ENCODE data around the gene LRRC36. TPM values are rescaled to one million over a fixed set of nuclear protein-coding genes. Genes with fewer than 3 reads are reported as not detected.

LRRC36 gene
- total RNA-seq, 3 donors from 2014 or later, result 0.90 to 1.5 TPM; not detected in 1

- Histone ChIP-seq H3K4me3 (no peak overlapping the region), H3K9me3 (no peaks in the 10 kb centered on the region), H3K36me3 (ENCODE audit: low read depth) (no peaks in the 10 kb centered on the region), H3K4me1 (ENCODE audit: low read depth) (peaks cover 12% of the 10 kb centered on the region)
- DNase-seq (no peak), ATAC-seq (no peak)
- no peak for TF ChIP-seq CTCF (IDR thresholded peaks at IDR 0.05)
- intact Hi-C loops (cut with DNase I, micrococcal nuclease), result loop anchor here in 1 of 2 donors (5.0 kb wide), 1 partner anchor 37 kb away; no protein-coding TSS in a partner anchor
Observed at GRCh38 chr16:67425061-67425460, 98.4 kb downstream of the LRRC36 start.

GRCh38 chr16:67425580-67425979, 99.0 kb downstream of the LRRC36 start:
- H3K9me3 ChIP-seq, result no peaks in the 10 kb centered on the region
- no peaks in the 10 kb centered on the region for H3K36me3 ChIP-seq (ENCODE audit: low read depth)
- intact Hi-C loops (cut with DNase I, micrococcal nuclease), result loop anchor here in 1 of 2 donors (5.0 kb wide), 1 partner anchor 37 kb away; no protein-coding TSS in a partner anchor
- TF ChIP-seq CTCF (IDR thresholded peaks at IDR 0.05), result no peak
- DNase-seq (no peak), ATAC-seq (no peak)
- peaks cover 12% of the 10 kb centered on the region for H3K4me1 ChIP-seq (ENCODE audit: low read depth)
- no peak overlapping the region for H3K4me3 ChIP-seq

- Histone ChIP-seq H3K36me3 (ENCODE audit: low read depth) (no peaks in the 10 kb centered on the region), H3K4me3 (no peak overlapping the region), H3K4me1 (ENCODE audit: low read depth) (peaks cover 12% of the 10 kb centered on the region), H3K9me3 (no peaks in the 10 kb centered on the region)
- ATAC-seq (no peak), DNase-seq (no peak)
- intact Hi-C loops (cut with DNase I, micrococcal nuclease), result loop anchor here in 1 of 2 donors (5.0 kb wide), 1 partner anchor 36 kb away; no protein-coding TSS in a partner anchor
- TF ChIP-seq CTCF (IDR thresholded peaks at IDR 0.05), result no peak
Observed at GRCh38 chr16:67426022-67426421, 99.4 kb downstream of the LRRC36 start.

- intact Hi-C loops (cut with DNase I, micrococcal nuclease), result loop anchor here in 1 of 2 donors (5.0 kb wide), 1 partner anchor 35 kb away; no protein-coding TSS in a partner anchor
- ATAC-seq, result no peak
- H3K9me3 ChIP-seq, result no peaks in the 10 kb centered on the region
- DNase-seq, result peak in 1 of 3 donors; percentile 41
- H3K4me1 ChIP-seq (ENCODE audit: low read depth), result peaks cover 15% of the 10 kb centered on the region
- no peak overlapping the region for H3K4me3 ChIP-seq
- no peaks in the 10 kb centered on the region for H3K36me3 ChIP-seq (ENCODE audit: low read depth)
- no peak for TF ChIP-seq CTCF (IDR thresholded peaks at IDR 0.05)
Observed at GRCh38 chr16:67426950-67427349, 100.3 kb downstream of the LRRC36 start.

GRCh38 chr16:67428146-67428731, 101.6 kb downstream of the LRRC36 start:
- DNase-seq (peak; percentile 83 to 87 (median 84)), ATAC-seq (peak; percentile 57)
- Histone ChIP-seq H3K36me3 (ENCODE audit: low read depth) (no peaks in the 10 kb centered on the region), H3K9me3 (no peaks in the 10 kb centered on the region), H3K4me1 (ENCODE audit: low read depth) (peaks cover 15% of the 10 kb centered on the region), H3K4me3 (no peak overlapping the region)
- intact Hi-C loops (cut with DNase I, micrococcal nuclease), result loop anchor here in 1 of 2 donors (5.0 kb wide), 1 partner anchor 34 kb away; no protein-coding TSS in a partner anchor
- peak; percentile 72 for TF ChIP-seq CTCF (IDR thresholded peaks at IDR 0.05)
